Lower lobe of right lung (tissue), 2 donors: Measurements from ENCODE around the gene RHBDL1. TPM values are rescaled to one million over a fixed set of nuclear protein-coding genes. Genes with fewer than 3 reads are reported as not detected.

ENCODE experiments used
- ATAC-seq, 2 donors: fragments of 200-7000 bp; cut with Tn5 transposase; one replicate each; pipeline ENCODE4 v1.9.1; 2020 to 2022; ENCODE audit warnings: mild to moderate bottlenecking in 2 of 2, moderate library complexity in 2 of 2
- DNase-seq: peaks from one replicate; pipeline ENCODE4 v3.0.0-alpha.2; 2020
- H3K27ac ChIP-seq: fragments of 200-600 bp; one replicate; pipeline ENCODE4 v1.8.0; 2022
- H3K27me3 ChIP-seq: fragments of 200-600 bp; one replicate; pipeline ENCODE4 v1.8.0; 2022; ENCODE audit warnings: low read depth
- H3K36me3 ChIP-seq: fragments of 200-600 bp; one replicate; pipeline ENCODE4 v1.8.0; 2022; ENCODE audit warnings: mild to moderate bottlenecking
- H3K4me1 ChIP-seq: fragments of 200-600 bp; one replicate; pipeline ENCODE4 v1.8.0; 2022
- H3K4me3 ChIP-seq: fragments of 200-600 bp; one replicate; pipeline ENCODE4 v1.8.0; 2022; ENCODE audit warnings: mild to moderate bottlenecking
- H3K9me3 ChIP-seq: fragments of 200-600 bp; one replicate; pipeline ENCODE4 v1.8.0; 2022
- CTCF ChIP-seq: fragments of 200-600 bp; IDR thresholded peaks from one replicate; pipeline ENCODE4 v1.8.0; 2022; ENCODE audit warnings: antibody characterized with exemption, mild to moderate bottlenecking
- intact Hi-C: fragments of 100-400 bp; cut with DNase I; formaldehyde crosslinking; loops from one replicate; pipeline ENCODE4 v1.11.0; 2022
- total RNA-seq: library from RNA; stranded (reverse); fragmentation: NEBNext Ultra II Directional; extraction: Animal tissue kit (Norgen Biotek cat#: 25700); gene quantifications from one replicate; pipeline ENCODE4 v1.2.1, GENCODE V29; 2021
- donor health status: DM: no; HTN: yes; CAD: no; lungs with severe emphysema.

Gene RHBDL1
- total RNA-seq, 1 donor from 2014 or later: 2.0 TPM

DNA sequence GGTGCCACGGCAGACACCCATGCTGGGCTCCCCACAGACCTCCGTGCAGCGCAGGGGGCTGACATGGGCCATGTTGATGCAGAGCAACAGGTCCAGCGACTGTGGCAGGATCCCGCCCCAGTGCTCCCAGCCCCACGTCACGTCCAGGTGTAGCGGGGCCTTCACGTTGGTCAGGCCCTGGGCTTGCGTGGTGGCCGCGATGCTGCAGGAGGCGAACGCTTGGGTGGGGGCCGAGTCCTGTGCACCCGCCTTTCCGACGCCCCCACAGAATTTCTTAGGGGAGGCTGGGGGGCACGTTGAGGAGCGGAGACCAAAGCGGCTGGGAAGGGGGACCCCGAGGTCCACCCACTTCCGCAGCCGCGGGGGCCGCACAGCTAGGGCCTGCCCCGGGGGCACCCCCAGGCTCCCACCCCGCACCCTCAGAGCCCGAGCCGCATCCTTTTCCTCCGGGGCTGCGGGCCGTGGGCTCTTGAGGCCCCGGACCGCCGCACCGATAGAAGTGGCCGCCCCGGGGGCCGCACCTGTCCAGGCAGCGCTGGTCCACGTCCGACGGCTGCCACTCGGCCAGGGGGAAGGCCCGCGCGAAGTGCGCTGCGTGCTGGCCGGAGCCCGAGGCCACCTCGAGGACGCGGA is 39.8 kb upstream of the RHBDL1 start:
- Histone ChIP-seq H3K36me3 (peaks cover 5% of the 10 kb centered on the region), H3K27ac (peak overlapping the region; percentile 92), H3K9me3 (no peaks in the 10 kb centered on the region), H3K4me1 (peaks cover 27% of the 10 kb centered on the region), H3K4me3 (peak overlapping the region; percentile 95), H3K27me3 (no peaks in the 10 kb centered on the region)
- intact Hi-C loops: no loop called here
- no peak for TF ChIP-seq CTCF
- DNase-seq (no peak), ATAC-seq (no peak)

DNA sequence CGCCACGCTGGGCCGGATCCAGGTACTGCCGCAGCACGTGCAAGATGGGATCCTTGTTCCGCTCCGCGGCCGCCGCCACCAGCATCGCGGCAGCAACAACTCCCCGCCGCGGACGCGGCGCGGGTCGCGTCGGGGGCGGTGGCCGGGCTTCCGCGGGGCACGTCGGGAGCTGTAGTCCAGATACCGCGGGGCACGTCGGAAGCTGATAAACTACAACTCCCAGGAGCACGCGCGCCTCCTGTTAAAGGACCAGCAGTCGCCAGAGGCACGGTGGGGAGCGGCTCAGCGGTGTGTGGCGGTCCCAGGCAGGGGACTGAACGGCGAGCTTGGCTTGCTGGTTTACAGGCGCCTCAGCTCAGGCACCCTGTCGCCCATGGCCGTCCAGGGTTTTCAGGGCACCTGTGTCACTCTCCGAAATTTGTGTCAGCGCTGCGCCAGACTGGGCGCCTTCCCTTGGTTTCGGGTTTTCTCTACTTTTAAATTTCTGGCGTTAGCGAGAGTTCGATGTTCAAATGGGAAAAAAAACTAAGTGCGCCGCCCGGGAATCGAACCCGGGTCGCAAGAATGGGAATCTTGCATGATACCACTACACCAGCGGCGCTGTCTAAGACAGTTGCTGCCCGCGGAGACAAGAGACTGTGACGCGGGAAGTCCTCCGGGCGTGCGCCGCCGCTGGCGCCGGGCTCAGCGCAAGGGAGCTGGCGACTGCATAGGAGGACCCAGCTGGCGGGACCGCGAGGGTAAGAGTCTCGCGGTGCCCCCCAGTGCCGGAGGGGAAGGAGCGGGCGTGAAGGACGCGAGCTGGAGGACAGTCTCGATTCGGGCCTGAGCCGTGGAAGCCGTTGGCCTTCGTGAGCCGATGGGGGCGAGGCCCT is 39.0 kb upstream of the RHBDL1 start, which contains the start of gene METTL26:
METTL26 (minus strand) TSS at position 100 of the 875 bp plus-strand sequence; CDS start at position 85, 15 bp downstream.
- intact Hi-C loops: no loop called here
- TF ChIP-seq CTCF: peak; percentile 29
- H3K9me3 ChIP-seq: no peaks in the 10 kb centered on the region
- H3K4me1 ChIP-seq: peaks cover 20% of the 10 kb centered on the region
- H3K27ac ChIP-seq: peak within 1 kb of the TSS; percentile 92
- DNase-seq (peak; percentile 98), ATAC-seq (peak; percentile 92 to 95)
- H3K36me3 ChIP-seq: peaks cover 5% of the 10 kb centered on the region
- H3K27me3 ChIP-seq: no peaks in the 10 kb centered on the region
- peak within 1 kb of the TSS; percentile 95 for H3K4me3 ChIP-seq

GRCh38 chr16:637081-638018 is 38.1 kb upstream of the RHBDL1 start:
- Histone ChIP-seq H3K4me3 (peak overlapping the region; percentile 95), H3K27ac (peak overlapping the region; percentile 92), H3K4me1 (peaks cover 21% of the 10 kb centered on the region), H3K9me3 (no peaks in the 10 kb centered on the region), H3K27me3 (no peaks in the 10 kb centered on the region), H3K36me3 (peaks cover 5% of the 10 kb centered on the region)
- no peak for TF ChIP-seq CTCF
- DNase-seq: peak; percentile 91
- peak; percentile 90 to 91 for ATAC-seq
- intact Hi-C loops: no loop called here

GRCh38 chr16:638034-638543 is 37.4 kb upstream of the RHBDL1 start:
- no peak for TF ChIP-seq CTCF
- H3K27ac ChIP-seq: no peak overlapping the region
- DNase-seq (no peak), ATAC-seq (no peak)
- H3K4me3 ChIP-seq: no peak overlapping the region
- intact Hi-C loops: no loop called here
- H3K27me3 ChIP-seq: no peaks in the 10 kb centered on the region
- H3K9me3 ChIP-seq: no peaks in the 10 kb centered on the region
- H3K36me3 ChIP-seq: peaks cover 2% of the 10 kb centered on the region
- peaks cover 28% of the 10 kb centered on the region for H3K4me1 ChIP-seq

GRCh38 chr16:638836-639235 is 36.6 kb upstream of the RHBDL1 start:
- ATAC-seq (no peak), DNase-seq (no peak)
- Histone ChIP-seq H3K4me3 (no peak overlapping the region), H3K27me3 (no peaks in the 10 kb centered on the region), H3K4me1 (peaks cover 35% of the 10 kb centered on the region), H3K27ac (no peak overlapping the region), H3K36me3 (no peaks in the 10 kb centered on the region), H3K9me3 (no peaks in the 10 kb centered on the region)
- intact Hi-C loops: no loop called here
- TF ChIP-seq CTCF: no peak
